ENCODE results near the gene ANO8.

DNA sequence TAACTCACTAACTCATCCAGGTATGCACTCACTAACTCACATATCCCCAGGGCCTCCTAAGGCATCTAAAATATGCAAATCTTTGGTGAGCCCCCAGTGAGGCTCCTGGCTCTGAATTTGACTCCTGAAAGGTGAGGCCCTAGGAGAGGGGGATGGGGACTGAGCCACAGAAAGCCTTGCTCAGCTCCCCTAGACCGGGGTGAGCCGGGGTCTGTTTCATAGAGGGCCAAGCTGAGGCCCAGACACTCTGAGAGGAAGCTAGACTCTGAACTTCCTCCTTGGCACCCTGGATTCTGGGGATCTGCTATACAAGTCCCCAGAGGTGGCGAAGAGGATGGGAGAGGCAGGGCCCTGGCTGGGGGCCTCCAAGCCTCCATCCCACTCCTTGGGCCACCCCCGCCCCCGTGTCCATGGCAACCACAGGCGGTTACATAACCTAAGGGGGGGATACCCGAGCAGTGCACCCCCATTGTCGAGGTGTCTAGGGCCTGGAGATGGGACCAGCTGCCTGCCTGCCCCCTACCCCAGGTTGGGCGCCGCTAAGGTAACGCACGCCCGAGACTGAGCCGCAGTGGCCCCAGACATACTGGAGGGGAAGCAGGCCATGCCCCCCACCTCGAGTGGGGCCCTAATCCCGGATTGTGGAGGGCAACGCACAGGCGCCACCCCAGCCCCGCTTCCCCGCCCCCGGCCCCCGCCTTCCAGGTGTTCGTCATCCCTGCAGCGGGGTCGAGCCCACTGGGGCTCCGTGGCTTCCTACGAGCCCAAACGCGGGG, 32.1 kb downstream of the ANO8 start:
- TF ChIP-seq CTCF (IDR thresholded peaks at IDR 0.05; ENCODE audit: extremely low read depth in 1 of 2, insufficient read depth in 1 of 2, low read depth in 1 of 2, low read length in 2 of 2) (no peak), POLR2A (IDR thresholded peaks at IDR 0.05; ENCODE audit: low read depth, low read length) (no peak), POLR2AphosphoS5 (IDR thresholded peaks at IDR 0.05; ENCODE audit: insufficient read depth, low read depth, low read length) (no peak), MYC (IDR thresholded peaks at IDR 0.05; ENCODE audit: low read depth, low read length) (no peak), EZH2 (IDR thresholded peaks at IDR 0.05; ENCODE audit: borderline replicate concordance, low read depth, low read length, severe bottlenecking) (no peak), GATA2 (IDR thresholded peaks at IDR 0.05; ENCODE audit: insufficient read depth, insufficient read length, low read depth, low read length) (no peak), FOS (IDR thresholded peaks at IDR 0.05; ENCODE audit: borderline replicate concordance, insufficient read depth, low read length) (no peak), JUN (IDR thresholded peaks at IDR 0.05; ENCODE audit: borderline replicate concordance, insufficient read depth, insufficient read length, low read depth) (no peak)
- TF ChIP-seq, protein P1, sequence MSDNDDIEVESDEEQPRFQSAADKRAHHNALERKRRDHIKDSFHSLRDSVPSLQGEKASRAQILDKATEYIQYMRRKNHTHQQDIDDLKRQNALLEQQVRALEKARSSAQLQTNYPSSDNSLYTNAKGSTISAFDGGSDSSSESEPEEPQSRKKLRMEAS (IDR thresholded peaks at IDR 0.05; ENCODE audit: insufficient read depth, insufficient read length): no peak

All from endothelial cell of umbilical vein (primary cell).